ENCODE measurements around the gene RAD51B.

Gene RAD51B

GRCh38 chr14:68672609-68673285 lies 853.2 kb downstream of the RAD51B start:
- DNase-seq, result no peak

- no peak for DNase-seq
Observed at GRCh38 chr14:68673464-68673863, 853.9 kb downstream of the RAD51B start.

- no peak for DNase-seq
Observed at GRCh38 chr14:68674538-68675232, 855.1 kb downstream of the RAD51B start.

- DNase-seq, result no peak
Observed at GRCh38 chr14:68675233-68675577, 855.6 kb downstream of the RAD51B start.

- DNase-seq, result peak; percentile 96
Observed at GRCh38 chr14:68676511-68676943, 856.9 kb downstream of the RAD51B start.

- DNase-seq, result peak; percentile 18
Observed at GRCh38 chr14:68677476-68677875, 857.9 kb downstream of the RAD51B start.

GRCh38 chr14:68677901-68678300 lies 858.3 kb downstream of the RAD51B start:
- no peak for DNase-seq

- DNase-seq, result no peak
Observed at GRCh38 chr14:68678471-68678870, 858.9 kb downstream of the RAD51B start.

GRCh38 chr14:68679301-68679700 lies 859.7 kb downstream of the RAD51B start:
- DNase-seq, result no peak

GRCh38 chr14:68679746-68680467 lies 860.3 kb downstream of the RAD51B start:
- DNase-seq, result no peak

GRCh38 chr14:68680541-68681051 lies 861.0 kb downstream of the RAD51B start:
- no peak for DNase-seq

- no peak for DNase-seq
Observed at GRCh38 chr14:68681256-68682011, 861.9 kb downstream of the RAD51B start.

GRCh38 chr14:68682166-68683103 lies 862.9 kb downstream of the RAD51B start:
- DNase-seq, result peak; percentile 39

- DNase-seq, result no peak
Observed at GRCh38 chr14:68683326-68683725, 863.7 kb downstream of the RAD51B start.

- DNase-seq, result no peak
Observed at GRCh38 chr14:68684466-68685418, 865.2 kb downstream of the RAD51B start.

- DNase-seq, result peak; percentile 25
Observed at GRCh38 chr14:68685419-68686204, 866.0 kb downstream of the RAD51B start.

- no peak for DNase-seq
Observed at GRCh38 chr14:68686205-68686465, 866.6 kb downstream of the RAD51B start.

GRCh38 chr14:68686724-68687123 lies 867.1 kb downstream of the RAD51B start:
- DNase-seq, result no peak

GRCh38 chr14:68687746-68688145 lies 868.2 kb downstream of the RAD51B start:
- no peak for DNase-seq

- DNase-seq, result peak; percentile 11
Observed at GRCh38 chr14:68688872-68689371, 869.3 kb downstream of the RAD51B start.
